ACC112 (cell line): ENCODE data around the gene CRADD.

ENCODE experiments used
- H2AFZ ChIP-seq: fragments of 200-600 bp; sonication (generic); one replicate; pipeline ENCODE4 v1.6.0; 2017; ENCODE audit warnings: antibody characterized with exemption, low read length; ENCODE audit not compliant: unreplicated experiment
- H3K27ac ChIP-seq: fragments of 200-600 bp; sonication (generic); 2 replicates; pipeline ENCODE4 v1.5.1; 2014; ENCODE audit warnings: low read depth, mild to moderate bottlenecking, antibody characterized with exemption, low read length, moderate library complexity
- H3K27me3 ChIP-seq: fragments of 200-600 bp; sonication (generic); 2 replicates; pipeline ENCODE4 v1.6.1; 2014; ENCODE audit warnings: mild to moderate bottlenecking, antibody characterized with exemption, low read length, moderate library complexity, mixed read lengths; ENCODE audit not compliant: insufficient read depth
- H3K36me3 ChIP-seq: fragments of 200-600 bp; sonication (generic); 2 replicates; pipeline ENCODE4 v1.6.1; 2016; ENCODE audit warnings: mild to moderate bottlenecking, antibody characterized with exemption, low read length, moderate library complexity, mixed read lengths; ENCODE audit not compliant: insufficient read depth
- H3K4me1 ChIP-seq: fragments of 200-600 bp; sonication (generic); one replicate; pipeline ENCODE4 v1.6.1; 2016; ENCODE audit warnings: low read length, mixed read lengths; ENCODE audit not compliant: insufficient read depth, unreplicated experiment, control insufficient read depth
- H3K4me3 ChIP-seq: fragments of 200-600 bp; sonication (generic); 2 replicates; pipeline ENCODE4 v1.5.1; 2014; ENCODE audit warnings: mild to moderate bottlenecking, low read depth, low read length
- H3K79me2 ChIP-seq: fragments of 200-600 bp; sonication (generic); one replicate; pipeline ENCODE4 v1.6.0; 2016; ENCODE audit warnings: low read length; ENCODE audit not compliant: control insufficient read depth, unreplicated experiment, insufficient read depth

The CRADD gene

DNA sequence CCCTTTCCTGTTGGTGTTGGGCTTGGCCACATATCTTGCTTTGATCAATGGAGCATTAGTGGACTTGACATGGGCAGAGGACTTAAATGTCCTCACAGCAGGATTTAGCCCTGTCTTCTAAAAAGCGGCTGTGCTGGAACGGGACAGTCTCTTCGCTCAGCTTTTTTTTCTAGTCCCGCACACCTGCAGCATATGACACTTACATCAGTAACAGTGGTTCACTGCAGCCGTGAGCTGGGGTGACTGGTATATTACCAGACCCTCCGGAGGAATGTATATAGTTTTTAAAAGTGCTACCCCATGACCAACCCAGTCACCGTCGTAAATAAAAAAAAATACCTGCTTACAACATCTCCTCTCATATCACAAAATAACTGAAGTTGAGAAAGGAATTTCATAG, 164.5 kb downstream of the CRADD start:
- Histone ChIP-seq H2AFZ (no peak overlapping the region), H3K79me2 (no peaks in the 10 kb centered on the region), H3K4me3 (no peak overlapping the region), H3K27me3 (no peaks in the 10 kb centered on the region), H3K4me1 (no peaks in the 10 kb centered on the region), H3K36me3 (no peaks in the 10 kb centered on the region), H3K27ac (no peak overlapping the region)

DNA sequence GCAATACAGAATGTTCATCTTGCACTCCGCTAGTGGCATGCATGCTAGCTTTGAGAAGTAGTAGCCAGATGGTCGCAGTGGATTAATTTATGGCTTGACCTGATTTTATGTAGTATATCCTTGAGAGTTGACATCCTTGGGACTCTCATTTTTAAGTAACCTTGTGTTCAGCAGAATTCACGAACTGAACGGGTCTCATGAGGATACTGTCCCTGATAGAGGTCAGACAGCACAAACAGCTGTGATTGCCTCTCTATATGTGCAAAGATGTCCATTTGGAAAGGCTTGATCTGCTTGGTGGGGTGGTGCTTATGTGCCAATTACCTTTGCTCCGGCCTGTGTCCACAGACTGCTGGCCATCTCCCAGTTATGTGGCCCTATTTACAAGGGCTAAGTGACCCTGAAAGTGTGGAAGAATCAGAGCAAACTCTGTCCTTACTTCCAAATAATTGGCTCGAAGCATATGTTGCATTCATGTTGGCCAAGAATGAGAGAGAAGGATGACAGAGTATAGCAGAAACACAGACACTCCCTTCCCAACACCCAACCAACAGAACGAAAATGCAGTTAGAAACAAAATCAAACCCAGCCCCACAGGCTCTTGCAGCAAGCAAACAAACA, 167.1 kb downstream of the CRADD start:
- Histone ChIP-seq H3K27me3 (no peaks in the 10 kb centered on the region), H3K4me3 (no peak overlapping the region), H3K4me1 (no peaks in the 10 kb centered on the region)

DNA sequence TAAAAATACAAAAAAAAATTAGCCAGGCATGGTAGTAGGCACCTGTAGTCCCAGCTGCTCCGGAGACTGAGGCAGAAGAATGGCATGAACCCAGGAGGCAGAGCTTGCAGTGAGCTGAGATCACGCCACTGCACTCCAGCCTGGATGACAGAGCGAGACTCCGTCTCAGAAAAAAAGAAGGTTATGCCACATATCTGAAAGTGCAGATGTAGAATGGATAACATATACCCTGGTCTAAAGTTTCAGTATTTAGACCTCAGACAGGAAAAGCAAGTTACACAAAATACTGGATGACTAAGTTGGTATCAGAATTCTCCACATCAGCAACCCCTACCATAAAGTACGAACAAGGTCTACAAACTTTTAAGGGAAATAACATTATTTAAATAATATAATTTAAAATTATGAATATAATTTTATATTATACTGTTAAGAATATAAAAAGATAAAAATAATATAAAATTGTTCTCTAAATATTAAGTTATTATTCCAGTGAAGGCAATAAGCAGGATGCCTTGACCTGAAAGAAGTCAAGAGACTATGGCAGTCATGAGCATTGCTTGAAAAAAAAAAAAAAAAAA, 169.9 kb downstream of the CRADD start:
- Histone ChIP-seq H3K79me2 (no peaks in the 10 kb centered on the region), H3K36me3 (no peaks in the 10 kb centered on the region), H2AFZ (no peak overlapping the region), H3K4me1 (no peaks in the 10 kb centered on the region), H3K27me3 (no peaks in the 10 kb centered on the region), H3K4me3 (no peak overlapping the region), H3K27ac (no peak overlapping the region)

More for the DNA sequence above, 167.1 kb downstream of the CRADD start:
- Histone ChIP-seq H3K36me3 (no peaks in the 10 kb centered on the region), H3K79me2 (no peaks in the 10 kb centered on the region), H2AFZ (no peak overlapping the region), H3K27ac (no peak overlapping the region)

GRCh38 chr12:93847517-93848474, 170.6 kb downstream of the CRADD start:
- no peak overlapping the region for H2AFZ ChIP-seq
- H3K79me2 ChIP-seq, result no peaks in the 10 kb centered on the region
- H3K36me3 ChIP-seq, result no peaks in the 10 kb centered on the region
- no peaks in the 10 kb centered on the region for H3K4me1 ChIP-seq
- H3K27ac ChIP-seq, result no peak overlapping the region
- no peak overlapping the region for H3K4me3 ChIP-seq
- H3K27me3 ChIP-seq, result no peaks in the 10 kb centered on the region

DNA sequence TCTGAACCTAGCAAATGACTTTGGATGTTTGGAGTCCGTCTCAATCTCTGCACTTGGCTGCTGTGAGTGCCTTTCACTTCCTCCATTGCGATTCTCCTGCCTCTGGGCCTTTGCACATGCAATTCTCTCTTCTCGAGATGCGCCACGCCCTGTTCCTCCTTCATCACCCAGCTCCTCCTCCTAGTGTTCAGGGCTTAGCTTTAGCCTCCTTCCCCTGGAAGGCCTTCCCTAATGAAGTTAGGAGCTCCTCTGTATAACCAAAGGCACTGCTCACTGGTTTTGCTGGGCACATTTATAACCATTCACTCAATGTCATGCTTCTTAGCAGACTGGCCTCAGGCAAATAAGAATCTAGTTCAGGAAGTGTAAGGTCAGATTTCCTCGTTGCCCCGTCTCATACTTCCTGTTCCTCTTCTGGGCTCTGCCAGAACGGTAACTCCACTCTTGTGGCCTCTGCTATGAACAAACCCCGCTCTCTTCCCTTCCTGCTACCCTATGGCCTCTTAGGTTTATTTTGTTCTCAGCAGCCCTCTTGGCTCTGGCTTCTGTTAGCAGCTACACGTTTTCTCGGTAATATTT, 171.4 kb downstream of the CRADD start:
- Histone ChIP-seq H3K36me3 (no peaks in the 10 kb centered on the region), H2AFZ (no peak overlapping the region), H3K4me1 (no peaks in the 10 kb centered on the region), H3K27me3 (no peaks in the 10 kb centered on the region), H3K4me3 (no peak overlapping the region), H3K27ac (no peak overlapping the region), H3K79me2 (no peaks in the 10 kb centered on the region)

- Histone ChIP-seq H3K27me3 (no peaks in the 10 kb centered on the region), H3K79me2 (no peaks in the 10 kb centered on the region), H3K4me1 (no peaks in the 10 kb centered on the region), H3K27ac (no peak overlapping the region), H2AFZ (no peak overlapping the region), H3K36me3 (no peaks in the 10 kb centered on the region), H3K4me3 (no peak overlapping the region)
Measured at GRCh38 chr12:93849946-93850345, 172.8 kb downstream of the CRADD start.

DNA sequence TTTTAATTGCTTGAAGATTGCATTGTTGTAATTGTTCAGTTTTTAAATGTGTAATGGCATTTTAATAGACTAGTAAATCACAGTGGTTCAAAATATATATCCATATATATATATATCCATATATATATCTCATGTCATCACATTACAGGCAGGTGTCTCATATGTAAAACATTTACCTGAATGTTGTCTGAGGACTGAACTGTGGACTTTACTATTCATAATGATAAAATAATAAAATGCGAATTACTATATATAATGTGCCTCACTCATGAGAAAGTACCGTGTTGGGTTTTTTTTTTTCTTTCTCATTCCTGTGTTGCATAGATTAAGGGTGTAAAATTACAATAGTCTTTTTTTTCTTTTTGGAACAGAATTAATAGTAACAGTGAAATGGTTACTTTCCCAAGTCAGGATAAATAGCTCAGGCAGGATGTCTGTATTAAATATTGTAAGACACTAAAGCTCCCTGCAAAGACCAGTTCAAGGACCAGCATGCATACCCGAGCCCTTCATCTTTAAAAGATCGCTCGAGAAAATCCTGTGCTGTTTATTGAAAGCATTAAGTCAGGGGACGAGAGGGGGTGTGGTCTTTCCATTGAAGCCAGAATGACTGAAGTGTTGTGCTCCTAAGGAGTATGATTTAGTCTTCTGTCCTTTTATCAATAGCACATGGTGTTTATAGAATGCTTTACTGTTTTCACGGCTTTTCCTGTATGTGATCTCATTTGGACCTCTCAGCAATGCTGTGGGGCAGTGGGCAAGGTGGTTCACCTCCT, 173.5 kb downstream of the CRADD start:
- Histone ChIP-seq H3K4me1 (no peaks in the 10 kb centered on the region), H3K27me3 (no peaks in the 10 kb centered on the region), H2AFZ (no peak overlapping the region), H3K36me3 (no peaks in the 10 kb centered on the region), H3K4me3 (no peak overlapping the region), H3K79me2 (no peaks in the 10 kb centered on the region), H3K27ac (no peak overlapping the region)

DNA sequence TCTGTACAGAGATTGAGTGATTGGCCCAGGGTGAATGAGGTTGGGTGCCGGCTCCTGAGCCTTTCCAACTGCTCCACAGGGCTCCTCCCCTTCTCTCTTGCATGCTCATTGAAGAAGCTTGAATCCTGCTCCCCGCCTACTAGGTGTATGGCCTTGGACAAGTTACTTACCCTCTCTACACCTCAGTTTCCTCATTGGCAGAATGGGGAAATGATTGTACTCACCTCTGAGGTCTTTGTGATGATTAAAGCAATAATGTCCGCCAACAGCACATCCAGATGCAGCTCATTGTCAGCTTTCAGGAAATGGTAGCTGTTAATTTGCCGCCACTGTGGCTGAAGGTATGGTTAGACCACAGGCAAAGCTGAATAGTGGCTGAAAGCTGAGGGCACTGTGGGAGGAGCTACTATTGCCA, 174.1 kb downstream of the CRADD start:
- no peak overlapping the region for H3K27ac ChIP-seq
- no peaks in the 10 kb centered on the region for H3K27me3 ChIP-seq
- H3K4me3 ChIP-seq, result no peak overlapping the region
- H3K36me3 ChIP-seq, result no peaks in the 10 kb centered on the region
- H3K79me2 ChIP-seq, result no peaks in the 10 kb centered on the region
- H2AFZ ChIP-seq, result no peak overlapping the region
- H3K4me1 ChIP-seq, result no peaks in the 10 kb centered on the region

GRCh38 chr12:93852173-93852591, 175.0 kb downstream of the CRADD start:
- no peaks in the 10 kb centered on the region for H3K79me2 ChIP-seq
- H3K27me3 ChIP-seq, result no peaks in the 10 kb centered on the region
- H3K36me3 ChIP-seq, result no peaks in the 10 kb centered on the region
- H2AFZ ChIP-seq, result no peak overlapping the region
- no peak overlapping the region for H3K4me3 ChIP-seq
- no peaks in the 10 kb centered on the region for H3K4me1 ChIP-seq
- no peak overlapping the region for H3K27ac ChIP-seq
